Hypothalamus (tissue), 51 donors: ENCODE measurements around the gene FAM20A.
"Not testable (repeated sequence)": the region's sequence is repeated elsewhere in the genome, so short reads cannot be mapped to it uniquely, and the experiment has no call there.

Source experiments
- DNase-seq, 51 donors: peaks; one replicate each; lab custom pipeline; 2025; lab: John Stamatoyannopoulos, UW

Gene FAM20A

GRCh38 chr17:68592682-68593641, 8.2 kb downstream of the FAM20A start:
- no peak for DNase-seq

GRCh38 chr17:68592009-68592408, 9.2 kb downstream of the FAM20A start:
- no peak for DNase-seq

- peak in 1 of 51 donors; percentile 13 for DNase-seq
Observed at GRCh38 chr17:68591583-68591982, 9.6 kb downstream of the FAM20A start.

GRCh38 chr17:68589086-68589485, 12.1 kb downstream of the FAM20A start:
- no peak for DNase-seq

GRCh38 chr17:68588362-68588761, 12.8 kb downstream of the FAM20A start:
- no peak for DNase-seq

GRCh38 chr17:68587847-68588246, 13.3 kb downstream of the FAM20A start:
- DNase-seq: no peak

GRCh38 chr17:68587026-68587425, 14.1 kb downstream of the FAM20A start:
- no peak for DNase-seq

GRCh38 chr17:68585643-68586042, 15.5 kb downstream of the FAM20A start:
- no peak for DNase-seq

GRCh38 chr17:68584581-68585303, 16.4 kb downstream of the FAM20A start:
- no peak for DNase-seq

- not testable (repeated sequence) for DNase-seq
Observed at GRCh38 chr17:68582867-68583266, 18.3 kb downstream of the FAM20A start.

GRCh38 chr17:68581863-68582645, 19.1 kb downstream of the FAM20A start:
- no peak for DNase-seq

- DNase-seq: peak in 1 of 51 donors; percentile 36
Observed at GRCh38 chr17:68580236-68580770, 20.9 kb downstream of the FAM20A start.

- no peak for DNase-seq
Observed at GRCh38 chr17:68579194-68579927, 21.8 kb downstream of the FAM20A start.

- DNase-seq: no peak
Observed at GRCh38 chr17:68578236-68578635, 22.9 kb downstream of the FAM20A start.

- no peak for DNase-seq
Observed at GRCh38 chr17:68577497-68577821, 23.7 kb downstream of the FAM20A start.

GRCh38 chr17:68576811-68577496, 24.2 kb downstream of the FAM20A start:
- DNase-seq: no peak

GRCh38 chr17:68576137-68576536, 25.0 kb downstream of the FAM20A start:
- no peak for DNase-seq

- no peak for DNase-seq
Observed at GRCh38 chr17:68573338-68573737, 27.8 kb downstream of the FAM20A start.

GRCh38 chr17:68572138-68572842, 28.9 kb downstream of the FAM20A start:
- DNase-seq: no peak
